ENCODE measurements around the gene CCT5.
A peak's percentile ranks its signal among the peaks of the same experiment; 100 is the strongest.
"Not testable (repeated sequence)": the region's sequence is repeated elsewhere in the genome, so short reads cannot be mapped to it uniquely, and the experiment has no call there.

CCT5 gene

GRCh38 chr5:10278658-10279279 lies 28.7 kb downstream of the CCT5 start:
- no peak for DNase-seq

- DNase-seq = no peak
Measured at GRCh38 chr5:10279328-10279727, 29.2 kb downstream of the CCT5 start.

DNA sequence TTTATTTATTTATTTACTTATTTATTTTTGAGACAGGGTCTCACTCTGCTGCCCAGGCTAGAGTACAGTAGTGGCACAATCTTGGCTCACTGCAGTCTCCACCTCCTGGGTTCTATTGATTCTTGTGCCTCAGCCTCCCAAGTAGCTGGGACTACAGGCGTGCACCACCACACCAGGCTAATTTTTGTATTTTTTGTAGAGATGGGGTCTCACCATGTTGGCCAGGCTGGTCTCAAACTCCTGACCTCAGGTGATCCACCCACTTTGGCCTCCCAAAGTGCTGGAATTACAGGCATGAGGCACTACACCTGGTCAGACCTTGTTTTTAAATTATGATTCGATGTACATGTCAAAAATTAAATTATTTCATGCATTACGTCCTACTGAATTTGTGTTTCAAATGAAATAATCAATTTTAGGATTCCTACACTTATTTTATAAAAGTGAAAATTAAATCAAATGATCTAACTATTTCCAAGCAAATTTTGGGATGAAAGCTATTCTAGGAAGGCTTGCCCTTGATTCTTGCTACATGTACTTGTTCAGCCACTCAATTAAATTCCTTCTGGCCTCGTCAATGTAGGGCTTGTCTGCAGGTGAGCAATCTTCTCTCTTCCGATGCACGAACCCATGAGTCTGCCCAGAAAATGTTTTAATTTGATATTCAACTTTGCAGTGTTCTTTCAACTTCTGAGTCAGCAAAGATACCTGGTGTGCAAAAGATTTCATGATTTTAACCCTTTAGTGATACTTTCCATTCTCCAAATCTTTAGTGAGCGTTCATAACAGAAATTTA lies 30.0 kb downstream of the CCT5 start:
- DNase-seq = no peak

- peak; percentile 76 for DNase-seq
Measured at GRCh38 chr5:10283927-10284635, 34.0 kb downstream of the CCT5 start.

DNA sequence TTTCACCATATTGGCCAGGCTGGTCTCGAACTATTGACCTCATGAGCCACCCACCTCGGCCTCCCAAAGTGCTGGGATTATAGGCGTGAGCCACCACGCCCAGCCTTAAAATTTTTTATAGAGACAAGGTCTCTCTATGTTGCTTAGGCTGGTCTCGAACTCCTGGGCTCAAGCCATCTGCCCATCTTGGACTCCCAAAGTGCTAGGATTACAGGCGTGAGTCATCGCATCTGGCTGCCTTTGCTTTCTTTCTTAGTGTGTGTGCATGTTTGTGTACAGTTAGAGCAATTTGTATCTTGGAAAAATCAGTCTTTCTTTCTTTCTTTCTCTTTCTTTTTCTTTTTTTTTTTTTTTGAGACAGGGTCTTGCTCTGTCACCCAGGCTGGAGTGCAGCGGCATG lies 35.3 kb downstream of the CCT5 start:
- not testable (repeated sequence) for DNase-seq

DNA sequence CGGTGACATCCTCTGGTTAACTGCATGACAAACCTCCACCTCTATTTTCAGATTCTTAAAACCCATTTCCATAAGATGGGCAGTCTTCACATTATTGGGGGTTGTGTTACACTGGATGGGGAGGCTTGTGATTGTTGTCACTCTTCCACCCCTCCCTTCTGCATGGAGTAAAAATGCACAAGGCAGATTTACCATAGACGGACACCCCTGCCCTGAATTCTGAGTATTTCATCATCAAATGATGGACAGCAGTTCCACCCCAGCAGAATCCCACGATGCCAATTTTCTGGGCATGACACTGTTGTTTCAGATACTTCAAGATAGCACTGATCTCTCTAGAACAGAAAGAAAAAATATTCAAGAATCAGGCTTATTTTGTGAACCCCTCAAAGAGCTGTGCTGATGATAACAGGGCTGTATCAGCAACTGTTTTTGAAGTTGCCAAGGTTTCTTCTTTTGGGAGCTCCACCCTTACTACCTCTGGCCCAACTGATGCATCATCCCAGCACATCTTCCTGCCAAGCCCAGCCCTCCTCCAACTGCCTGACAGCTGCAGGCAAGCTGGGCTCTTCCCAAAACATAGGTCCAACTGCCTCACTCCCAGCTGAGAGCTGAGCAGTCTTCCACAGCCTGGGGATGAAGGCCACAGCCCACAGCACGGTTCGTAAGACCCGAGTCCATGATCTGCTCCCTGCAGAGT lies 36.2 kb downstream of the CCT5 start:
- no peak for DNase-seq

- DNase-seq = no peak
Measured at GRCh38 chr5:10286862-10287227, 36.8 kb downstream of the CCT5 start.

DNA sequence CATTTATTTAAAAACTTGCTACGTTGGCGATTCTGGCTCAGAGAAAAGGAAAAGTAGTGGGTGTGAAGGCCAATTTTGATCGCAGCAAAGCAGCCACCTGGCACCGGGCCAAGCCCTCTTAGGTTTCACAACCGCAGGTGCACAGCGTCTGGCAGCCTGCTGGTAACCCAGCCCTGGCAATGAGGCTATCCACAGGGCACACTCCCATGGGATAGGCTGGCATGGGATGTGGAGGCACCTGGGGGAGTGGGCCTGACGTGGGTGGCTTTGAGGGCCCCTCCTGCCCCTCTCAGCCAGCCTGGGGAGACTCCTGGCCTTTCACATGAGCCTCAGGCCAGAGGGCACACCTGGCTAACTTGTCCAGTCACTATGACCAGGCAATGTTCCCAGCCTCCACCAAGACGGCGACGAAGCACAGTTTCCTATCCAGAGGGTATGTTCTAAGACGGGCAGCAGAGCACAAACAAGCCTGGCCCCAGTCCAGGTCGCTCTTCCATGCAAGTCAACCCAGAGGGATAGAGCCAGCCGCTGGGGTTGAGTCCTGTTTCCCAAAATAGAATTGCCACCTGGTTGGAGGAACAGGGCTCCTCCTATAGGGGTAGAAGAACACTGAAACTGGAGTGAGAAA lies 38.6 kb downstream of the CCT5 start:
- peak; percentile 18 for DNase-seq

DNA sequence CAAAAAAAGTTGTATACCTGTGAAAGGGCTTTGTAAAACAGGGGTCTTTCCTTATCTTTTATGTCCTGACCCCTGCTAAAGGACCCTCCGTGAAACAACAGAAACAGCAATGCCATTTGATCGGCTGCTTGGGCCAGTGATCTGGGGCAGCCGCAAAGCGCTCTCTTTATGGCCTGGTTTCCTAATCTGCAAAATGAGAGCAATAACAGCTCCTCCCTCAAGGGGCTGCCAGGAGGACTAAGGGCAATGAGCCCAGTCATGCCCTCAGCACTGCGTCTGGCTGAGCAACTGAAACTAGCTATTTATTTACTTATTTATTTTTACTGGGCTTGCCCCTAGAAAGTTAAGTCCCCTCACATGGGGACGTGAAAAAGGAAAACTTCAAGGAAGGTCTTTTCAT lies 39.3 kb downstream of the CCT5 start:
- no peak for DNase-seq

GRCh38 chr5:10289991-10290390 lies 39.9 kb downstream of the CCT5 start:
- DNase-seq = no peak

GRCh38 chr5:10290438-10290837 lies 40.4 kb downstream of the CCT5 start:
- no peak for DNase-seq

GRCh38 chr5:10291692-10292339 lies 41.7 kb downstream of the CCT5 start:
- DNase-seq = no peak

DNA sequence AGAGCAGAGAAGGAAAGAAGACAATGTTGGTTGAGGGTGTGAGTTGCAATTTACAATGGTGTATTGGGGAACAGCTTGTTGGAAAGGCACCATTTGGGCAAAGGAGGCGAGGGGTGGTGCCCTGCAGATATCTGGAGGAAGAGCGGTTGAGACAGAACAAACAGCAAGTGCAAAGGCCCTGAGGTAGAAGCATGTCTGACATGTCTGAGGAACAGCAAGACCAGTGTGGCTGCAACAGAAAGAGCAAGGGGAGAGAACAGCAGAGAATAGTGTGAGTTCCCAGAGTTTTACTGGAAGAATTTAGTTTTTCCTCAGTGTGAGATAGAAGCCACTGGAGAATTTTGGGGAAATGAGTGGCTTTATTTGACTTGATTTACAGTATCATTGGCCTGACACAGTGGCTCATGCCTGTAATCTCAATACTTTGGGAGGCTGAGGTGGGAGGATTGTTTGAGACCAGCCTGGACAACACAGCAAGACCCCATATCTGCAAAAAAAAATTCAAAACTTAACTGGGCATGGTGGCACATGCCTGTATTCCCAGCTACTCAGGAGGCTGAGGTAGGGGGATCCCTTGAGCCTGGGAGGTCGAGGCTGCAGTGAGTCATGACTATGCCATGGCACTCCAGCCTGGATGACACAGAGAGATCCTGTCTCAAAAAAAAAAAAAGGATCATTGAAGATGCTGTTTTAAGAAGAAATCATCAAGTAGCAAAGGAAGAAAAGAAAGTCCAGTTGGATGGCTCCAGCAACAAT lies 44.0 kb downstream of the CCT5 start:
- no peak for DNase-seq

- DNase-seq = no peak
Measured at GRCh38 chr5:10295619-10296326, 45.7 kb downstream of the CCT5 start.

- DNase-seq = no peak
Measured at GRCh38 chr5:10297646-10298204, 47.6 kb downstream of the CCT5 start.

- DNase-seq = no peak
Measured at GRCh38 chr5:10300246-10300645, 50.2 kb downstream of the CCT5 start.

- no peak for DNase-seq
Measured at GRCh38 chr5:10301266-10301665, 51.2 kb downstream of the CCT5 start.

DNA sequence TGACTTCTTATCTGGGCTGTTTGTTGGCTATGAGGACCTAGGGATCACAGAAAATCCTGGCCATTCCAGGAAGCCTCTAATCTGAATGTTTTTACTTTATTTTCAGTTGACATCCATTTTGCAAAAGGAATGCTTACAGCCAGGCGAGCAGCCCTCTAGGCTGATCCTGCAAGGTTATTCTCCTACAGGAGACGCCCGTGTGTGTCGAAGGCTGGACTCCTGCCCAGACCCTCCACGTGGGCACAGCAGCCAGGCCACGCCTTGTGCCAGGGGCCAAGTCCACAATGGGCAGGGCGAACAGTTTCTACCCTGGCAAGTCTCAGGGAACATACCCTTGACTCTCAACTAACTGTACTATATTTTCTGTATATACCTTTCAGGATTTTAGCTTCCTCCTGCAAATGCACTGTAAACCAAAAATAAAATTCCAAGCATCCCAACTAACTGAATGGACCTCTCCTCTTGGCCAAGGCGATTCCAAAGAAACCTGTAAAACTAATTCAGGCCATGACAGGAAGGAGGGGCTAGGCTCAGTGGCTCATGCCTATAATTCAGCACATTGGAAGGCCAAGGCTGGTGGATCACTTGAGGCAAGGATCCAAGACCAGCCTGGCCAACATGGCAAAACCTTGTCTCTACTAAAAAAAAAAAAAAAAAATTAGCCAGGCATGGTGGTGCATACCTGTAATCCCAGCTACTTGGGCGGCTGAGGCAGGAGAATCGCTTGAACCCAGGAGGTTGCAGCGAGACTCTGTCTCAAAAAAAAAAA lies 51.9 kb downstream of the CCT5 start:
- no peak for DNase-seq

DNA sequence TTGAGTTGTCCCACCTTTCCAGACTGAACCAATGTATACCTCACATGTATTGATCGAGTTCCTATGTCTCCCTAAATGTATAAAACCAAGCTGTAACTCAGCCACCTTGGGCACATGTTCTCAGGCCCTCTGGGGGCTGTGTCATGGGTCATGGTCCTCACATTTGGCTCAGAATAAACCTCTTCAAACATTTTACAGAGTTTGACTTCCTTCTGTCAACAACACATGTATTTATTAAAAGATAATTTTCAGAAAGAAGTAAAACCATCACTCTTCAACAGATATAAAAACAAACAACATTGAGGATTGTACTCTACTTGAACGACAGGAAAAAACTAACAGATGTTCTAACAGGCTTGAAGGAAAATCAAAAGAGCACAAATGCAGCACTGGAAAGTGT lies 53.1 kb downstream of the CCT5 start:
- no peak for DNase-seq

DNA sequence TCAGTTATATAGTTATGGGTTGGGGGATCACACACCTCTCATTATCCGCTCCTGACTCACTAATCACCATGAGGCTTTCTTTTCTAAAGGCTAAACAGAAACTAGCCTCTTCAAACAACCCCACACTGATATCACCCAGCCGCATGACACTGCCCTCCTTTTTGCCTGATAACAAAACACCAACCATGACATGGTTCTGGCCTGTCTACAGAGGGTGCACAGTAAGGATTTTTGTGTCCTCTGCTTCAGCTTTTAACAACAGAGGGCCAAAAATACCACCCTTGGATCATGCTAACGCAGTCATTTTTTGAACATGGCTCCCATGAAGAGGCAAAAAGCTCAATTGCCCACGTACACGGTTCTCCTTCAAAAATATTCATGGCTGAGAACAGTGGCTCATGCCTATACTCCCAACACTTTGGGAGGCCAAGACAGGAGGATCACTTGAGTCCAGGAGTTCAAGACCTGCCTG lies 53.7 kb downstream of the CCT5 start:
- no peak for DNase-seq
